ENCODE measurements around the gene SLC16A4.

SLC16A4 gene

DNA sequence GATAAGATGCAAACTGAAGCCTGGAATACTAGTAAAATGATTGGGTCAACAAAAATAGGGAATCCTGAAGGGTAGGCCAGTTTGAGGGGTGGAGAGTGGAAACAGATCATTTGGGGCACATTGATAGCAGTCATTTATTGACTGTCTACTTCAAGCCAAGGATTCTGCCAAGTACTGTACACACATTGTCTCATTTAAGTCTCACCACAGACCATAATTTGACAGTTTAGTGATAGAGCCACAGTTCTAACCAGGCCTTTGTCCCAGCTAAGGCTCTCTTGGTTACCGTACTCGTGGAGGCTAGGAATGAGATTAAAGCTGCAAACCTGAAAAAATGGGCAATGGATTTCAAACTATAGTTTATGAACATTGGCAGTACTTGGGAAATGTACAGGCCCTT lies 40.5 kb downstream of the SLC16A4 start:
- DNase-seq, result no peak

DNA sequence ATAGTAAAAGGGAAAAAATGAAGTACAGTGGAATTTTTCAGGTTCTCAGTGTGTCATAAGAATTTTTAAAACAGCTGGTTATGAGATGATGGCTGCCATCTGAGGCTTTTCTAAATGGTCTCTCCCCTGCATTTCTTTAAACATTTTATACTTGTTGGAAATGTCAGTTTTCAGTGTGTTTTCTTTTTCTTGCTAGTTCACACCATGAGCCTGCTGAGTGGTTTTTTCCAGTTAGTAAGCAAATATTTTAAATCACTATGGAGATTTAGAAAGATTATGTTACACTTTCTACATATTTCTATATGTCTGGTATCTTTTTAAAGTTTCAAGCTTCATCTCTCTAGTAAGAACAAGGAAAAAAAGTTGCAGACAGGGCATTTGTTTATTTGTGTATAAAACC lies 42.1 kb downstream of the SLC16A4 start:
- DNase-seq, result no peak

DNA sequence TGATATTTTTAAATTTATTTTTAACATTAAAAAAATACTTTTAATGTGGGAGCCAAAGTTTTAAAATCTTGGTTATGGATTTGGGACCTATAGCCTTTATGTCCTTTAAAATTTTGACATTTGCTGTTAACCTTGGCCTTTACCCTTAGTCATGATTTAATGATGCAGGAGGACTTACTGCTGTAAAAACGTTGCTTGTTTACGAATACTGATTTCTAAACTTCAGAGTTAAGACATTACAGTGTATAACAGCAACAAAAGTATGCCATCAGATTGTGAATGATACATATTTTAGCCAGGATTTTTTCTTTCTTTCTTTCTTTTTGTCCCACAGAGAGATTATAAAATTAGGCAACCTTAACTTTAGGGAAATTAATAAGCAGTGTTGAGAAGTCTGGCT lies 42.8 kb downstream of the SLC16A4 start:
- no peak for DNase-seq

DNA sequence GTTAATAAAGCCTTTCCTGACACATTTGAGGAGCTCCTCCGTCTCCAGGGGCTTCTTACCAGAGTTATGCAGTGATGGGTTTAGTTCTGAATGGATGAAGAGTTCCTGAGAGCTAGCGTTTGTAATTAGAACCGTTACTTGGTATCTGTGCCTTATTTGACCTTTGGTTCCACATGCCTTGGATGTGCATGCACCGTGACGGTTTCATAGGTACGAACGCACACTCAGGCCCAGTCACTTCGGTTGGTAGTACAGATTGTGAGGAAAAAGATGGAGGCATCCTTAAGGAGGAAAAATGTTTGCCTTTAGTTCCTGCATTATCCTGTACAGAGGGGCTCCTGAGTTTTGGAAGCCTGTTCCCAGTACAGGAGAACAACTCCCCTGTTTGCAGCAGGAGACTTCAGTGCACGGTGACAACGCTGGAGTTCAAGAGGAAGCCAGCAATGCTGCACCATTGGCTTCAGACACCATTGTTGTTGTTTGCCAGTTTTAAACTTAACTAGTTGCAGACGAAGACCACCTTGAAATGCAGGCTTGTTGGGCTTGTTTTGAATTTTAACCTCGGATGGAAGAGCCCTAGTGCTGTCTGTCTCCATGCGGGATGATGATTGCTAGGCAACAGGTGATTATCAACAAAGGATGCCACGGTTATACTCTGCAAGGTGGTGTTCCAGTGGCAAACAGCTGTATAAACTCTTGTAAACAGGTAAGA lies 43.5 kb downstream of the SLC16A4 start:
- no peak for DNase-seq

DNA sequence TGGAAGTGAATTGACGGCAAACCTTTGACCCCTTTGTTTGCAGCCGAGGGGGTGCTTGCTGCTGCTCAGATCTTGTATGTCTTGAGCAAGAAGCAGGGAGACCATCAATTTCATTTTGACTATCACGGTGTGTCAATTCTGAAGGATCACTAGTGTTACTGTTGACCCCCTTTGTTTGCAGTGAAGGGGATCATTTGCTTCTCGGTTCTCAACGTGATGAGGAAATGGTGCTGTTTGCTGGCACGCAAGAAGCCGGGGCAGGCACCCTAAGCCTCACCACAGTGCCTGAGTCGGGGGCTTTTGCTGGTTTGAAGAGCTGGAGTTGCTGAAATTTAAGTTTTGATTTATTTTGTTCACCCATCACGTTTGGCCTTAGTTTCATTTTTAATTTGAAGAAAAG lies 44.1 kb downstream of the SLC16A4 start:
- DNase-seq, result no peak

DNA sequence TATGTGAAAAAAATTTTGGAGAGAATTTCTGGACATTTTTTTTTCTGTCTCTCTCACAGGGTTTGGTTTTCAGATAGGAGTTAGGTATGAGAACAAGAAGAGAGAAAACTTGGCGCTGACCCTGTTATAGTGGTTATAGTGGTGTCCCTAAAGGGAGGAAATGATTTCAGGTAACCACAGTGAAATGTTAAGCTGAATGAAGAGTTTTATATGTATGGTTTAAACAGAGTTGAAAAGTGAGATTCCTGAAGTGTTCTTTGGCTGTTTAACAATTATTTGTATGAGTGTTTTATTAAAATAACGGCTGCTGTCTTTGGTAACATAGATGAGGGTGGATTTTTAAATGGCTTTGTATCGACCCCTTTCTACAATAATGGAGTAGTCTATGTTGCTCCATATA lies 45.3 kb downstream of the SLC16A4 start:
- no peak for DNase-seq

DNA sequence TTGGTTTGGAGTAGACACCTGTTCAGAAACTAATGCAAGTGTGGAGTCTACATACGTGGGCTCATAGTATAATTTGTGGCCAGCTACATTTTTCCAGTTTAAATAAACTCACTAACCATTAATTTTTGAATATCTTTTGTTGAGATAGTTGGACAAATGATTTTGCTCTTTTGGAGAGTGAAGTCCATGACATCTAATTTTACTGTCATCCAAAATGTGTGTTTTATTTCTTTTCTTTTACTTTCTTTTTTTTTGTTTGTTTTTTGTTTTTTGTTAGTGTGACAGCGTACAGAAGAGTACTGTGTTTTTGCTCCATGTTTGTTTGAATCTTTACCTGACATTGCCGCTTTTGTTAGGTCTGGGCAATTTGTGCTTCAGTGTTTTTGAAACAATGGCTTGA lies 46.7 kb downstream of the SLC16A4 start:
- no peak for DNase-seq

DNA sequence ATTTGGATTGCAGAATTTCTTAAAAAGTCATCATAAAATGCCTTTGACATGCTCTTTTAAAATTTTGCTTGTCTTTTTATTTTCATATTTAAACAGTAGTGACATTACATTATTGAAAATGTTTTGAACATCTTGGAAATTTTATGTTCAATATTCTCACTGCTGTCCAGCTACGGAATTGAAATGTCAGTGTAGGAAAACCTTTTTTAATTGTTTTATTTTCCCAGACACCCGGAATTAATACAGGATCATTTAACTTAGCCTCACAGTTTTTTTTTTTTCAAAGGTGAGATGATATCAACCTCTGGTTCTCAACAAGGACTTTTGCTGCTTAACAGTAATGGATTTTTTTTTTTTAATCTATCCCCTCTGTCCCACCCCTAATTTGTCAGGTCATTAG lies 47.6 kb downstream of the SLC16A4 start:
- DNase-seq, result no peak

DNA sequence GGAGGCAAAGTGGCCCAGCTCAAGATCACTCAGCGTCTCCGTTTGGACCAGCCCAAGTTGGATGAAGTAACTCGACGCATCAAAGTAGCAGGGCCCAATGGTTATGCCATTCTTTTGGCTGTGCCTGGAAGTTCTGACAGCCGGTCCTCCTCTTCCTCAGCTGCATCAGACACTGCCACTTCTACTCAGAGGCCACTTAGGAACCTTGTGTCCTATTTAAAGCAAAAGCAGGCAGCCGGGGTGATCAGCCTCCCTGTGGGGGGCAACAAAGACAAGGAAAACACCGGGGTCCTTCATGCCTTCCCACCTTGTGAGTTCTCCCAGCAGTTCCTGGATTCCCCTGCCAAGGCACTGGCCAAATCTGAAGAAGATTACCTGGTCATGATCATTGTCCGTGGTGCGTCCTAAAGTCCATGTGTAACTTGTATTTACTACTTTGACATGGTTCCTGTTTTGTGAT lies 48.9 kb downstream of the SLC16A4 start:
- no peak for DNase-seq

DNA sequence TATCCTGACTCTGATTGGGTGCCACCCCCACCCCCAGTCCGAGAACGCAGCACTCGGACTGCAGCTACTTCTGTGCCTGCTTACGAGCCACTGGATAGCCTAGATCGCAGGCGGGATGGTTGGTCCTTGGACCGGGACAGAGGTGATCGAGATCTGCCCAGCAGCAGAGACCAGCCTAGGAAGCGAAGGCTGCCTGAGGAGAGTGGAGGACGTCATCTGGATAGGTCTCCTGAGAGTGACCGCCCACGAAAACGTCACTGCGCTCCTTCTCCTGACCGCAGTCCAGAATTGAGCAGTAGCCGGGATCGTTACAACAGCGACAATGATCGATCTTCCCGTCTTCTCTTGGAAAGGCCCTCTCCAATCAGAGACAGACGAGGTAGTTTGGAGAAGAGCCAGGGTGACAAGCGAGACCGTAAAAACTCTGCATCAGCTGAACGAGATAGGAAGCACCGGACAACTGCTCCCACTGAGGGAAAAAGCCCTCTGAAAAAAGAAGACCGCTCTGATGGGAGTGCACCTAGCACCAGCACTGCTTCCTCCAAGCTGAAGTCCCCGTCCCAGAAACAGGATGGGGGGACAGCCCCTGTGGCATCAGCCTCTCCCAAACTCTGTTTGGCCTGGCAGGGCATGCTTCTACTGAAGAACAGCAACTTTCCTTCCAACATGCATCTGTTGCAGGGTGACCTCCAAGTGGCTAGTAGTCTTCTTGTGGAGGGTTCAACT lies 49.5 kb downstream of the SLC16A4 start:
- no peak for DNase-seq

DNA sequence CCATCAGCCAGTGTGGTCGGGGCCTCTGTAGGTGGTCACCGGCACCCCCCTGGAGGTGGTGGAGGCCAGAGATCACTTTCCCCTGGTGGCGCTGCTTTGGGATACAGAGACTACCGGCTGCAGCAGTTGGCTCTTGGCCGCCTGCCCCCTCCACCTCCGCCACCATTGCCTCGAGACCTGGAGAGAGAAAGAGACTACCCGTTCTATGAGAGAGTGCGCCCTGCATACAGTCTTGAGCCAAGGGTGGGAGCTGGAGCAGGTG lies 50.7 kb downstream of the SLC16A4 start:
- no peak for DNase-seq

DNA sequence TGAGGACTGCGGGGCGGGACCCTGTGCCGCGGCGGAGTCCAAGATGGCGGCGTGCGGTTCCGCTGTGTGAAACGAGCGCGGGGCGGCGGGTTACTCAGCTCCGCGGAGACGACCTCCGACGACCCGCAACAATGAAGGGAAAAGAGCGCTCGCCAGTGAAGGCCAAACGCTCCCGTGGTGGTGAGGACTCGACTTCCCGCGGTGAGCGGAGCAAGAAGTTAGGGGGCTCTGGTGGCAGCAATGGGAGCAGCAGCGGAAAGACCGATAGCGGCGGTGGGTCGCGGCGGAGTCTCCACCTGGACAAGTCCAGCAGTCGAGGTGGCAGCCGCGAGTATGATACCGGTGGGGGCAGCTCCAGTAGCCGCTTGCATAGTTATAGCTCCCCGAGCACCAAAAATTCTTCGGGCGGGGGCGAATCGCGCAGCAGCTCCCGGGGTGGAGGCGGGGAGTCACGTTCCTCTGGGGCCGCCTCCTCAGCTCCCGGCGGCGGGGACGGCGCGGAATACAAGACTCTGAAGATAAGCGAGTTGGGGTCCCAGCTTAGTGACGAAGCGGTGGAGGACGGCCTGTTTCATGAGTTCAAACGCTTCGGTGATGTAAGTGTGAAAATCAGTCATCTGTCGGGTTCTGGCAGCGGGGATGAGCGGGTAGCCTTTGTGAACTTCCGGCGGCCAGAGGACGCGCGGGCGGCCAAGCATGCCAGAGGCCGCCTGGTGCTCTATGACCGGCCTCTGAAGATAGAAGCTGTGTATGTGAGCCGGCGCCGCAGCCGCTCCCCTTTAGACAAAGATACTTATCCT lies 51.2 kb downstream of the SLC16A4 start:
- DNase-seq, result no peak

DNA sequence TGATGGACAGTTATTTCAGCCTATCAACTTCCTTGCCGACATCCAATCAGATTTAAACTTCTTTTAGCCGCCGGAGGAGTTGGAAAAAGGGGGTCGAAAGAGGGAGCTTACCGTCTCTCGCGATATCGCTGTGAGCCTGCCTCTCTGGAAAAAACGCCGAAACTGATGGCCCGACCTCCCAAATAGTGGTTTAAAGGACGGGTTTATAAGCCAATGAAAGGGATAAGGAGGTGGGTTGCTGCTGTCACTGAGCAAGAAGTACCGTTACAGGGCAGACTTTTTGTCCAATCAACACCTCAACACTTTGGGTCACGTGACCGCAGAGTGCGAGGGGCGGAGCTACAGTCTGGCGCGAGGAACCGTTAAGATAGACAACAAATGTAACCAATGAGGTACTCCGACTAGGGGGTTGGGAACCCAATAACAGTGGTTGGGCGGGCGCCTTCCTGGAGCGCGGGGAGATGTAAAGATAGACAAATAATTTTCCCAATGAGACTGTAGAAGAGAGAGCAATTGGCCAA lies 51.9 kb downstream of the SLC16A4 start, which contains the start of gene RBM15:
Gene RBM15 (plus strand): TSS at position 492 of the 521 bp plus-strand sequence. CDS start 29 bp downstream, at position 521.
- DNase-seq, result peak; percentile 98

DNA sequence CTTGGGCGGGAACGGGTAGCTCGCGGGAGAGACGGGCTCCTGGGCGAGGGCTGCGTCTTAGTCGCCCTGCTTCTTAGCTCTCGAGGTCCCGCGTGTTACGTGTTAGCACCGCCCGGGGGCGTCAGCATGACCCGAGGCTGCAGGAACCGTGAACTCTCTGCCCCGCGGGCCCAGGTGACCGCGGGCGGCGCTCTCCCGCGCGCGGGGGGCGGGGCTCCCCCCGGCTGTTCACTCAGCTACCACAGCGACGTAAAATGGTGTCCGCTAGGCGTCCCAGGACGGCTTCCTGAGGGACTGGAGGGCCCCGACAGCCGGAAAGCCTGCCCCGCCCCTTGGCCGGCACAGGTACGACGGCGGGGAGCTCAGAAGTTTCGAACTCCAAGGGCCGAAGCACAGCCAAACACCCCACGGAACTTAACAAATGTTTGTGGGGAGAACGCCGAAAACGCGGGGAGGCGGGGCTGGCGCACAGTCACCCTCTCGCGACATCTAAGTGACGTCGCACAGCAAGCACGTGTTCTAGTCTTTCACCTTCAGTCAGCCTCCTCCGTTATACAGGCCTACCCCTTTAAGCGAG lies 52.4 kb downstream of the SLC16A4 start:
- DNase-seq, result peak; percentile 44

DNA sequence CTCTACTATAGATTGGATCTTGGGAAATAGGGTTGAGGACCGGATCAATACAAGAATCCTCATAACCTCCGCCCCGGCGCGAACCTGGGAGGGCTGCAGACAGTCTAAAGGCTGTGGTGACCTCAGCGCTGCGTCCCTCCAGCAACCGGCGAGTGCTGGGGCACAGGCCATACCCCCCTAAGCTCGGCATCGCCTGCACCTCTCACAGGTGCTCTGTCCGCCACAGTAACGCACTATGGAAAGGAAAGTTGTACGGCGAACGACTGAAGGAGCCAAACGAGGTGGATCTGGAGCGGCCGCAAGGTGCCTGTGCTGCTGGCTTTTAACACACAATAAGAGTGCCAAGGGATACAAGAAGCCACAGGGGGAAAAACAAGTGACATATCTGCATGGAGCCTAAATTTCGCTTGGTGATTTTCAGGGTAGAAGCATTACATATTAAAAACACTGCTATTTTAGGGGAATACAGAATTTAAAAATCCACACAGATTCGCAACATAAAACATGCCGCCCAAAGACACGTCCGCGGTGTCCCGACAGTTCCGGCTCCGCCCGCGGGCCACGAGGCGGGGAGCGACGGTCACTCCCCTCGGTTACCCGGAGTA lies 53.0 kb downstream of the SLC16A4 start:
- DNase-seq, result no peak

DNA sequence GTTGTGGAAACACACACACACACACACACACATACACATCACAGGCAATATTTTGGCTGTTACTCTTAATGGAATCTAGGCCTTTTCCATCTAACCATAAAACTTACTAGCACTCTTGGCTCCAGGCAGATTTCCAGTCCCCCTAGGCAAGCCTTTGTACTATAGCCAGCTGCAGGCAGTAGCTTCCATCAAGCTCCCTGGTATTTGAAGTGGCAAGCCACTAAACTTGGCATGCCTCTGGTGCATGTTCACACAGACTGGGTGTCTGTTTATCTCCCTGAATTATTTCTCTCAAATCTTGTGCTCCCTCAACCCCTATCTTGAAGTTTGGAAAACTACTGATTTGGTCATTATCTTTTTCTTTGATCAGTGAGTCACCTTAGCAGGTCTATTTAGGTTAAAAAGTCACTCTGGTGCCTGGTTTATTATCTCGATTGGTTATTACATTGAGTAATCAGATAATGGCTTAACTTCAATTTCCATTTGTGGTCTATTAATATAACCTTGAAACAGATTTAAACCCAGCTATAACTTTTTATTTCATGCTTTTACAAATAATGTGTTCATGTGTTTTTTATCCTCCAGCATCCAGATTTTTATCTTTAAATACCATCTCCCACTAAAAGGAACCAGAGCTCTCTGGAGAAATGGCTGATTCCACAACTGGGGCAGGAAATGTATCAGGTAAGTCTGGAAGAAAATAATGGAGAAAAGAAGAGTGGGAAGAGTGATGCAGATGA lies 54.4 kb downstream of the SLC16A4 start:
- no peak for DNase-seq

DNA sequence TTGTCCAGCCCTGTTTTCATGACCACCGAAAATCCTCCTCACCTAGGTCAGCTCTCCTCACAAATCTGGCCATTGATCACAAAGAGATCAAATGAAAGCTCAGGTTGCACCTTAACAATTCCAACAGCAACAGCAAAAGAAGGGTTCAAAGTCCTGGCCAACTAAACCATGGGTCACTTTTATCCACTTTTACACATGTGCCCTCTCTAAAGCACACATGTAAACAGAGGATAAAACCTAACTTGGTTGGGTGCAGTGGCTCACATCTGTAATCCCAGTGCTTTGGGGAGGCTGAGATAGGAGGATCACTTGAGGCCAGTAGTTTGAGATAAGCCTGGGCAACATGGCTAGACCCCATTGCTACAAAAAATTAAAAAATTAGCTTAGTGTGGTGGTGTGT lies 55.6 kb downstream of the SLC16A4 start:
- no peak for DNase-seq

DNA sequence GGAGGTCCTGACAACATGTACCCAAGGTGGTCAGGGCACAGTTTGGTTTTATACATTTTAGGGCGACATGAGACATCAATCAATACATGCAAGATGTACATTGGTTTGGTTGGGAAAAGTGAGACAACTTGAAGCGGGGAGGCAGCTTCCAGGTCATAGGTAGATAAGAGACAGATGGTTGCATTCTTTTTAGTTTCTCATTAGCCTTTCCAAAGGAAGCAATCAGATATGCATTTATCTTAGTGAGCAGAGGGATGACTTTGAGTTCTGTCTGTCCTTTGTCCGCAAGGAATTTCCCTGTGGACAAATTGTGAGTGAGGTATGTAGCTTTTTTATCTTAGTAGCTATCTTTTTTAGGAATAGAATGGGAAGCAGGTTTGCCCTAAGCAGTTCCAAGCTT lies 62.1 kb downstream of the SLC16A4 start:
- no peak for DNase-seq

DNA sequence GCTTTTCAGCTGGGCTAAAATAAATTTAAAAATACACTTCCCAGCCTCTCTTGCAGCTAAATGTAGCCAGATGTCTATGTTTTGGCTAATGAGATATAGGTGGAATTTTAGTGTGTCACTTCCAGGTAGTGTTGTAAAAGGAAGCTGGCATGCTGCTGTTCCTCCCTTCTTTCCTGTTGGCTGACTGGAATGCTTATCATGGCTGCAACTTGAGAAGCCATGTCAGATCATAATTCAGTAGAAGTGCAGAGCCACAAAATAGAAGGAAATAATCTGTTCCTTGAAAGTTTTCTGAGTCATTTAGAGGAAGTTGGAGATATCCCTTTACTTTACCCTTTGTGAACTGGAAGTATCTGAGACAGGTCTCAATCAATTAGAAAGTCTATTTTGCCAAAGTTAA lies 62.6 kb downstream of the SLC16A4 start:
- no peak for DNase-seq

DNA sequence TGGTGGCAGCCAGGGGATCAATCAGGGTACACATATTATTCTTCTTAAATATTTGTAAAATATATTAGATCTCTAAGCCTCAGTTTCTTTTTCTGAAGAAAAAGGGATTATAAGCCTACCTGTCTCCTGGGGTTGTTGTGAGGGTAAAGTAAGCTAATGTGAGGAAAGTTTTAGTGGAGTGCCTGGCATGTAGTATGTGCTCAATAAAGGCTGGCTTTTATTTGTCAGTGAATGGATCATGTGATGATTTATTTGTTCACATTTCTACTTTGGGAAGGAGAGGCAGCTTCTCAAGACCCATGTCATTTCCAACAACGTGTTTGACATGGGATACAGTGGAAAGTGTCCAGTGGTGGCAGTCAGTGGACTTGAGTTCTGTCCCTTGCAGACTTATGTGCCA lies 64.0 kb downstream of the SLC16A4 start:
- no peak for DNase-seq

DNA sequence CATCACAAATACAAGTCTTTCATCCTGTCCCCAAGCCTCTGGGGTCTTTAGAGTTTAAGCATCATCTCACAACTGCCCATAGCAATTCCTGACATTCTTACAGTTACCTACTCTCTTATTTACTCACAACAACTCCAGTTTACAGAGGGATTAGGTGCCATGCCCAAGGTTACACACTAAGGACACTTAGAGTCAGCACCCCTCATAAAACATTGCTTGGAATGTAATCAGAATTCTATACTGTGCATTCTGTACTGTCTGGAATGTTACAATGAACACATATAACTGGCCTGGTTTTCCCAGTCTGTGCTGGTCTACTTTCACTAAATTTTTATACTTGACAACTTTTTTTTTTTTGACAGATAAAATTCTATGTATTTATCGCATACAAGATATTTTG lies 66.2 kb downstream of the SLC16A4 start:
- DNase-seq, result no peak

DNA sequence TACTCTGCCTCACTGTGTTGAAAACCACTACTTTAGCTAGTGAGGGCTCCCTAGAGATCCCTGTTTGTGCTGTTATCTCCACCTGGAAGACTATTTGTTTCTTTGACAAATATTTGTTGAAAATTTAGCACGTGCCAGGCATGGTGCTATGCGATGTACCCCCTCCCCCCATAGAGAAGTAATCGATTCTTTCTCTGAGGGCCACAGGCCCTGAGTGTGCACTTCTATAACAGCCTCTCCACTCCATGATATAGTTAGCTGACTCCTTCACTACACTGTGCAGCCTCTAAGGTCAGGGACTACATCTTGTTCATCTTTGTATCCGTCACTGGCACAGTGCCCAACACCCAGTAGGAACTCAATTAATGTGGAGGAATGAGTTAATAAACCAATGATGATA lies 69.0 kb downstream of the SLC16A4 start:
- DNase-seq, result no peak

Measured in NCI-H187 treated with DMSO at 0.1 percent for 48 hours (cell line).